NCI-H82 (cell line): ENCODE measurements around the gene HSDL1.

Experiments used
- DNase-seq: peaks from one replicate; lab custom pipeline; 2025; lab: John Stamatoyannopoulos, UW

The HSDL1 gene

GRCh38 chr16:84176192-84177053, 31.4 kb upstream of the HSDL1 start:
- no peak for DNase-seq

- peak; percentile 85 for DNase-seq
These were observed 30.5 kb upstream of the HSDL1 start for GRCh38 chr16:84175350-84176081.

GRCh38 chr16:84174396-84174795, 29.4 kb upstream of the HSDL1 start:
- no peak for DNase-seq

- no peak for DNase-seq
These were observed 24.9 kb upstream of the HSDL1 start for GRCh38 chr16:84169765-84170310.

GRCh38 chr16:84166796-84167695, 22.1 kb upstream of the HSDL1 start:
- DNase-seq, result peak; percentile 29

- DNase-seq, result no peak
These were observed 20.8 kb upstream of the HSDL1 start for GRCh38 chr16:84165746-84166145.

GRCh38 chr16:84161801-84162200, 16.8 kb upstream of the HSDL1 start:
- DNase-seq, result no peak

- DNase-seq, result no peak
These were observed 16.1 kb upstream of the HSDL1 start for GRCh38 chr16:84161037-84161436.

GRCh38 chr16:84159800-84160199, 14.8 kb upstream of the HSDL1 start:
- no peak for DNase-seq

GRCh38 chr16:84159007-84159406, 14.0 kb upstream of the HSDL1 start:
- DNase-seq, result no peak

GRCh38 chr16:84156342-84156784, 11.4 kb upstream of the HSDL1 start:
- no peak for DNase-seq

GRCh38 chr16:84155771-84156170, 10.8 kb upstream of the HSDL1 start:
- DNase-seq, result no peak

GRCh38 chr16:84155226-84155625, 10.2 kb upstream of the HSDL1 start:
- DNase-seq, result no peak

GRCh38 chr16:84153660-84154214, 8.8 kb upstream of the HSDL1 start:
- DNase-seq, result no peak

GRCh38 chr16:84150926-84151325, 5.9 kb upstream of the HSDL1 start:
- DNase-seq, result no peak

- DNase-seq, result peak; percentile 56
These were observed 643 bp downstream of the HSDL1 start for GRCh38 chr16:84144209-84144858.

GRCh38 chr16:84143784-84144199, 1.2 kb downstream of the HSDL1 start:
- peak; percentile 63 for DNase-seq

GRCh38 chr16:84143081-84143480, 1.9 kb downstream of the HSDL1 start:
- no peak for DNase-seq

- peak; percentile 43 for DNase-seq
These were observed 3.8 kb downstream of the HSDL1 start for GRCh38 chr16:84141143-84141670.

GRCh38 chr16:84139628-84140258, 5.2 kb downstream of the HSDL1 start:
- no peak for DNase-seq
